Lower lobe of right lung (tissue), 2 donors: Measurements from ENCODE around the gene NFATC1. TPM values are rescaled to one million over a fixed set of nuclear protein-coding genes. Genes with fewer than 3 reads are reported as not detected.

Experiments used
- ATAC-seq, 2 donors: fragments of 200-7000 bp; cut with Tn5 transposase; one replicate each; pipeline ENCODE4 v1.9.1; 2020 to 2022; ENCODE audit warnings: mild to moderate bottlenecking in 2 of 2, moderate library complexity in 2 of 2
- DNase-seq: peaks from one replicate; pipeline ENCODE4 v3.0.0-alpha.2; 2020
- H3K27ac ChIP-seq: fragments of 200-600 bp; one replicate; pipeline ENCODE4 v1.8.0; 2022
- H3K27me3 ChIP-seq: fragments of 200-600 bp; one replicate; pipeline ENCODE4 v1.8.0; 2022; ENCODE audit warnings: low read depth
- H3K36me3 ChIP-seq: fragments of 200-600 bp; one replicate; pipeline ENCODE4 v1.8.0; 2022; ENCODE audit warnings: mild to moderate bottlenecking
- H3K4me1 ChIP-seq: fragments of 200-600 bp; one replicate; pipeline ENCODE4 v1.8.0; 2022
- H3K4me3 ChIP-seq: fragments of 200-600 bp; one replicate; pipeline ENCODE4 v1.8.0; 2022; ENCODE audit warnings: mild to moderate bottlenecking
- H3K9me3 ChIP-seq: fragments of 200-600 bp; one replicate; pipeline ENCODE4 v1.8.0; 2022
- CTCF ChIP-seq: fragments of 200-600 bp; IDR thresholded peaks from one replicate; pipeline ENCODE4 v1.8.0; 2022; ENCODE audit warnings: antibody characterized with exemption, mild to moderate bottlenecking
- intact Hi-C: fragments of 100-400 bp; cut with DNase I; formaldehyde crosslinking; loops from one replicate; pipeline ENCODE4 v1.11.0; 2022
- total RNA-seq: library from RNA; stranded (reverse); fragmentation: NEBNext Ultra II Directional; extraction: Animal tissue kit (Norgen Biotek cat#: 25700); gene quantifications from one replicate; pipeline ENCODE4 v1.2.1, GENCODE V29; 2021
- donor health status: DM: no; HTN: yes; CAD: no; lungs with severe emphysema.

The NFATC1 gene
- total RNA-seq, 1 donor from 2014 or later = 21.4 TPM

- no peak overlapping the region for H3K27ac ChIP-seq
- H3K4me1 ChIP-seq = no peaks in the 10 kb centered on the region
- TF ChIP-seq CTCF = no peak
- H3K9me3 ChIP-seq = no peaks in the 10 kb centered on the region
- peaks cover 42% of the 10 kb centered on the region for H3K36me3 ChIP-seq
- intact Hi-C loops = no loop called here
- no peak overlapping the region for H3K4me3 ChIP-seq
- H3K27me3 ChIP-seq = no peaks in the 10 kb centered on the region
- DNase-seq = no peak
- no peak for ATAC-seq
Measured at GRCh38 chr18:79469309-79469708, 73.6 kb downstream of the NFATC1 start.

- Histone ChIP-seq H3K27ac (no peak overlapping the region), H3K4me1 (no peaks in the 10 kb centered on the region), H3K36me3 (peaks cover 42% of the 10 kb centered on the region), H3K9me3 (no peaks in the 10 kb centered on the region), H3K27me3 (no peaks in the 10 kb centered on the region), H3K4me3 (no peak overlapping the region)
- TF ChIP-seq CTCF = no peak
- ATAC-seq (no peak), DNase-seq (no peak)
- intact Hi-C loops = no loop called here
Measured at GRCh38 chr18:79469751-79470505, 74.2 kb downstream of the NFATC1 start.

- DNase-seq (no peak), ATAC-seq (no peak)
- H3K36me3 ChIP-seq = peaks cover 42% of the 10 kb centered on the region
- H3K4me3 ChIP-seq = no peak overlapping the region
- intact Hi-C loops = no loop called here
- no peaks in the 10 kb centered on the region for H3K4me1 ChIP-seq
- no peaks in the 10 kb centered on the region for H3K9me3 ChIP-seq
- no peak for TF ChIP-seq CTCF
- no peaks in the 10 kb centered on the region for H3K27me3 ChIP-seq
- no peak overlapping the region for H3K27ac ChIP-seq
Measured at GRCh38 chr18:79470547-79470946, 74.8 kb downstream of the NFATC1 start.

- Histone ChIP-seq H3K4me1 (no peaks in the 10 kb centered on the region), H3K27me3 (no peaks in the 10 kb centered on the region), H3K4me3 (no peak overlapping the region), H3K9me3 (no peaks in the 10 kb centered on the region), H3K36me3 (peaks cover 42% of the 10 kb centered on the region), H3K27ac (no peak overlapping the region)
- ATAC-seq (no peak), DNase-seq (no peak)
- intact Hi-C loops = no loop called here
- no peak for TF ChIP-seq CTCF
Measured at GRCh38 chr18:79471046-79471445, 75.3 kb downstream of the NFATC1 start.

- no peaks in the 10 kb centered on the region for H3K4me1 ChIP-seq
- no peak overlapping the region for H3K27ac ChIP-seq
- H3K4me3 ChIP-seq = no peak overlapping the region
- H3K27me3 ChIP-seq = no peaks in the 10 kb centered on the region
- TF ChIP-seq CTCF = no peak
- no peak for ATAC-seq
- H3K36me3 ChIP-seq = peaks cover 42% of the 10 kb centered on the region
- H3K9me3 ChIP-seq = no peaks in the 10 kb centered on the region
- no peak for DNase-seq
- intact Hi-C loops = no loop called here
Measured at GRCh38 chr18:79471597-79471996, 75.9 kb downstream of the NFATC1 start.
